HepG2 (cell line): ENCODE measurements around the gene GPS1. TPM values are rescaled to one million over a fixed set of nuclear protein-coding genes. Genes with fewer than 3 reads are reported as not detected.

Experiments
- ARHGAP35 ChIP-seq: sonication (generic); formaldehyde crosslinking; IDR thresholded peaks from 2 replicates; pipeline ENCODE4 v1.9.0; 2022; ENCODE audit warnings: mild to moderate bottlenecking, inconsistent platforms, moderate library complexity, missing genetic modification reagents, borderline replicate concordance
- ARID2 ChIP-seq: sonication (generic); formaldehyde crosslinking; IDR thresholded peaks from 2 replicates; pipeline ENCODE4 v1.8.1; 2022; ENCODE audit warnings: mild to moderate bottlenecking, missing genetic modification reagents, borderline replicate concordance
- CBX2 ChIP-seq, 2 experiments: fragments of 200-600 bp in 1 of 2; sonication (generic); formaldehyde crosslinking in 1 of 2; IDR thresholded peaks; 2 replicates each; pipeline versions ENCODE4 v1.7.0 to v1.8.1; 2018 to 2022; ENCODE audit warnings: low read depth in 2 of 2, low read length in 1 of 2, mild to moderate bottlenecking in 1 of 2, missing genetic modification reagents in 1 of 2
- FOXP4 ChIP-seq: sonication (generic); formaldehyde crosslinking; IDR thresholded peaks from 2 replicates; pipeline ENCODE4 v1.4.0; 2020; ENCODE audit warnings: missing genetic modification reagents
- HMGXB4 ChIP-seq, 2 experiments: sonication (generic) in 1 of 2; formaldehyde crosslinking in 1 of 2; IDR thresholded peaks; 2 replicates each; pipeline versions ENCODE4 v1.4.0 to v1.6.1; 2018 to 2020; ENCODE audit warnings: missing genetic modification reagents in 2 of 2, borderline replicate concordance in 1 of 2, low read depth in 1 of 2, mild to moderate bottlenecking in 1 of 2, missing biosample characterization in 1 of 2
- HNRNPH1 ChIP-seq: fragments of 200-400 bp; formaldehyde crosslinking; optimal IDR thresholded peaks from 2 replicates; pipeline ENCODE3; 2017; ENCODE audit warnings: mild to moderate bottlenecking, low read depth, low read length
- MNT ChIP-seq: fragments of 450-650 bp; IDR thresholded peaks from 2 replicates; pipeline ENCODE4 v1.6.1; 2016
- NCOR1 ChIP-seq: fragments of 200-600 bp; sonication (generic); IDR thresholded peaks from 2 replicates; pipeline ENCODE4 v1.7.0; 2017; ENCODE audit warnings: antibody characterized with exemption, low read length, borderline replicate concordance
- PHB2 ChIP-seq: fragments of 450-650 bp; IDR thresholded peaks from 2 replicates; pipeline ENCODE4 v1.6.1; 2018; ENCODE audit not compliant: partially characterized antibody
- PITX1 ChIP-seq: sonication (generic); formaldehyde crosslinking; IDR thresholded peaks from 2 replicates; pipeline ENCODE4 v1.5.1; 2020; ENCODE audit warnings: mild to moderate bottlenecking, missing genetic modification reagents
- SIN3A ChIP-seq: IDR thresholded peaks from 2 replicates; pipeline ENCODE4 v1.6.1; 2011; ENCODE audit warnings: low read depth, mild to moderate bottlenecking, control low read depth, low read length, borderline replicate concordance
- SKIL ChIP-seq: sonication (generic); formaldehyde crosslinking; IDR thresholded peaks from 2 replicates; pipeline ENCODE4 v1.8.0; 2022; ENCODE audit warnings: missing genetic modification reagents, mild to moderate bottlenecking, moderate library complexity, borderline replicate concordance
- SMC3 ChIP-seq: IDR thresholded peaks from 2 replicates; pipeline ENCODE4 v1.6.1; 2011; ENCODE audit warnings: low read length, improper control_type of control experiment
- THYN1 ChIP-seq: sonication (generic); formaldehyde crosslinking; IDR thresholded peaks from 2 replicates; pipeline ENCODE4 v1.8.1; 2023; ENCODE audit warnings: low read depth, mild to moderate bottlenecking, moderate library complexity, missing genetic modification reagents, borderline replicate concordance
- ZBTB3 ChIP-seq: sonication (generic); formaldehyde crosslinking; IDR thresholded peaks from 2 replicates; pipeline ENCODE4 v1.4.0; 2020; ENCODE audit warnings: low read depth, mild to moderate bottlenecking, moderate library complexity, missing genetic modification reagents, borderline replicate concordance
- ZC3H4 ChIP-seq: sonication (generic); formaldehyde crosslinking; IDR thresholded peaks from 2 replicates; pipeline ENCODE4 v1.4.0; 2020; ENCODE audit warnings: missing genetic modification reagents, borderline replicate concordance
- ZFY ChIP-seq: sonication (generic); formaldehyde crosslinking; IDR thresholded peaks from 2 replicates; pipeline ENCODE4 v1.4.0; 2020; ENCODE audit warnings: missing genetic modification reagents
- ZNF253 ChIP-seq: sonication (generic); formaldehyde crosslinking; IDR thresholded peaks from 2 replicates; pipeline ENCODE4 v1.8.0; 2022; ENCODE audit warnings: mild to moderate bottlenecking, missing genetic modification reagents, borderline replicate concordance
- ZNF382 ChIP-seq: sonication (generic); formaldehyde crosslinking; IDR thresholded peaks from 2 replicates; pipeline ENCODE4 v1.5.0; 2020; ENCODE audit warnings: missing genetic modification reagents, mild to moderate bottlenecking, borderline replicate concordance
- ZNF567 ChIP-seq: sonication (generic); formaldehyde crosslinking; IDR thresholded peaks from 2 replicates; pipeline ENCODE4 v1.8.1; 2023; ENCODE audit warnings: mild to moderate bottlenecking, missing genetic modification reagents, borderline replicate concordance
- polyA plus RNA-seq, 8 experiments: library from polyadenylated mRNA; depleted of rRNA in 3 of 8; stranded (reverse) in 7 of 8; unstranded in 1 of 8; fragments of >200 nt; fragmentation: Illumina TruSeq in 4 of 8; extraction: Trizol in 4 of 8; gene quantifications; 2 replicates each; pipeline versions ENCODE4 v1.2.1 to v1.2.3, GENCODE V29; 2011 to 2016; ENCODE audit warnings: low read depth in 4 of 8, missing spikeins in 1 of 8, mixed read lengths in 1 of 8; ENCODE audit not compliant: insufficient read depth in 1 of 8
- total RNA-seq, 5 experiments: library from RNA; depleted of rRNA; stranded (reverse); fragments of >200 nt; fragmentation: Illumina TruSeq; extraction: Trizol; gene quantifications; 2 replicates each; pipeline ENCODE4 v1.2.3, GENCODE V29; 2016; ENCODE audit warnings: low read depth in 1 of 5

The GPS1 gene
- total and polyA plus RNA-seq, 2 of the 13 experiments (the other 11 are each of a cell fraction or from before 2014, with no cell fraction given): 124 to 128 TPM

GRCh38 chr17:82021107-82021899 lies 30.4 kb upstream of the GPS1 start (continued):
- TF ChIP-seq SIN3A (peak; percentile 77; the same call in 1 of the 2 replicates), ZBTB3 (CRISPR knock-in tag) (no peak), ZNF567 (CRISPR knock-in tag) (no peak), MNT (no peak), ARID2 (no peak), ZFY (no peak), ZNF382 (CRISPR knock-in tag) (no peak), THYN1 (CRISPR knock-in tag) (no peak; the same call in 1 of the 2 replicates), ARHGAP35 (CRISPR knock-in tag) (0 out of 2 replicates have a peak, but pooled peaks have one; percentile 3), SMC3 (peak; percentile 93), ZC3H4 (CRISPR knock-in tag) (no peak), HMGXB4 (CRISPR knock-in tag; IDR thresholded peaks at IDR 0.05; ENCODE audit: borderline replicate concordance in 1 of 2, low read depth in 1 of 2) (peak; percentile 94 to 98), FOXP4 (CRISPR knock-in tag) (peak; percentile 29; the same call in 1 of the 2 replicates), HNRNPH1 (no peak), ZNF253 (CRISPR knock-in tag) (no peak; the same call in none of the 2 replicates), SKIL (CRISPR knock-in tag) (no peak), NCOR1 (no peak), PITX1 (peak; percentile 64), PHB2 (no peak), CBX2 (IDR thresholded peaks at IDR 0.05; ENCODE audit: low read depth, low read length) (no peak), CBX2 (CRISPR knock-in tag; IDR thresholded peaks at IDR 0.05; ENCODE audit: low read depth) (no peak)
